Activated T-helper 2 cell treated with anti-CD3 and anti-CD28 coated beads, Interferon-gamma antibody, Interleukin-2, Interleukin-4, amounts not matched to agents 10 μg/mL and 5 μg/mL and 100 μg/mL, durations not matched to agents 14 hours and 24 hours and 36 hours (primary cell): ENCODE data around the gene PRM2. TPM values are rescaled to one million over a fixed set of nuclear protein-coding genes. Genes with fewer than 3 reads are reported as not detected.
A peak's percentile ranks its signal among the peaks of the same experiment; 100 is the strongest.

ENCODE experiments used
- DNase-seq: peaks from one replicate; pipeline ENCODE4 v3.0.0; 2021; ENCODE audit warnings: low spot score
- H3K27ac Mint-ChIP-seq: one replicate; pipeline ENCODE4 v1.8.0; 2021; ENCODE audit warnings: mixed read lengths
- H3K27me3 Mint-ChIP-seq: one replicate; pipeline ENCODE4 v1.8.0; 2021; ENCODE audit warnings: low read depth, mixed read lengths
- H3K36me3 Mint-ChIP-seq: one replicate; pipeline ENCODE4 v1.8.0; 2021; ENCODE audit warnings: low read depth, mixed read lengths
- H3K4me1 Mint-ChIP-seq: one replicate; pipeline ENCODE4 v1.8.0; 2021; ENCODE audit warnings: low read depth, mixed read lengths
- H3K4me3 Mint-ChIP-seq: one replicate; pipeline ENCODE4 v1.8.0; 2021; ENCODE audit warnings: low read depth, mild to moderate bottlenecking, moderate library complexity, mixed read lengths
- H3K9me3 Mint-ChIP-seq: one replicate; pipeline ENCODE4 v1.8.0; 2021; ENCODE audit warnings: mixed read lengths
- intact Hi-C: fragments of 100-400 bp; cut with micrococcal nuclease; formaldehyde crosslinking; loops from one replicate; pipeline ENCODE4 v1.15.1; 2023
- total RNA-seq: library from RNA; stranded (reverse); gene quantifications from 2 replicates; pipeline ENCODE4 v1.2.3, GENCODE V29; 2022

The PRM2 gene, protein sequence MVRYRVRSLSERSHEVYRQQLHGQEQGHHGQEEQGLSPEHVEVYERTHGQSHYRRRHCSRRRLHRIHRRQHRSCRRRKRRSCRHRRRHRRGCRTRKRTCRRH
- not detected in 2 replicates for total RNA-seq

DNA sequence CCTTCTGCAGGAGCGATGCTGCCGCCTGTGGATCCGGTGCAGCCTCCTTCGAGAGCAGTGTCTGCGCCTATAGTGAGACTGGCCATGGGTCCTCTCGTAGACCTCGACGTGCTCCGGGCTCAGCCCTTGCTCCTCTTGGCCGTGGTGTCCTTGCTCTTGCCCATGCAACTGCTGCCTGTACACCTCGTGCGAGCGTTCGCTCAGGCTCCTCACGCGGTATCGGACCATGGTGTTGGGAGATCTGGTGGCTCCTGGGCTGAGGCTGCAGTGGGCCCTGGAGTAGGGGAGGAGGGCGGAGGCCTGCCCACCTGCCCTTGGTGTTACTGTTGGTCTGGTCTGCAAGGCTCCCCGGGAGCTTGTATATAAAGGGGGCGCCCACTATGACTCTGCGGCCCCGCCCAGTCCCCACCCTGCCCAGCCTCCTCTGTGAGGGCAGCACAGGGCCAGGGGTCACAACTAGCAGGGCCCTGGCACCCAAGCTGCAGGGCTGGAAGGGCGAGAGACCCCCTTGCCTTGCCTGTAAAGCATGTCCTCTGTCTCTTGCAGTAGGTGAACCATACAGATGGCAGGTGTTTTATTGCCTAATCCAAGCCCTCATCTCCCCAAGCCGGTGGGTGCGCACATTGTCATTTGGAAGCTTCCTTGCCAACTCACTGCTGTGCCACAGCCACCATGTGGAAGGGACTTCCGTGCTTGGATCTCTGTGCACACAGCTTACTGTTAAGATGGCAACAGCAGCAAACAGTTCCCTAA lies at the start of gene PRM2:
Gene PRM2, minus strand, starts transcription at position 338 of the 753 bp plus-strand sequence. Its CDS starts 110 bp downstream, at position 228.
- no peak within 1 kb of the TSS for H3K4me3 Mint-ChIP-seq
- intact Hi-C loops = no loop called here
- no peak within 1 kb of the TSS for H3K27ac Mint-ChIP-seq

DNA sequence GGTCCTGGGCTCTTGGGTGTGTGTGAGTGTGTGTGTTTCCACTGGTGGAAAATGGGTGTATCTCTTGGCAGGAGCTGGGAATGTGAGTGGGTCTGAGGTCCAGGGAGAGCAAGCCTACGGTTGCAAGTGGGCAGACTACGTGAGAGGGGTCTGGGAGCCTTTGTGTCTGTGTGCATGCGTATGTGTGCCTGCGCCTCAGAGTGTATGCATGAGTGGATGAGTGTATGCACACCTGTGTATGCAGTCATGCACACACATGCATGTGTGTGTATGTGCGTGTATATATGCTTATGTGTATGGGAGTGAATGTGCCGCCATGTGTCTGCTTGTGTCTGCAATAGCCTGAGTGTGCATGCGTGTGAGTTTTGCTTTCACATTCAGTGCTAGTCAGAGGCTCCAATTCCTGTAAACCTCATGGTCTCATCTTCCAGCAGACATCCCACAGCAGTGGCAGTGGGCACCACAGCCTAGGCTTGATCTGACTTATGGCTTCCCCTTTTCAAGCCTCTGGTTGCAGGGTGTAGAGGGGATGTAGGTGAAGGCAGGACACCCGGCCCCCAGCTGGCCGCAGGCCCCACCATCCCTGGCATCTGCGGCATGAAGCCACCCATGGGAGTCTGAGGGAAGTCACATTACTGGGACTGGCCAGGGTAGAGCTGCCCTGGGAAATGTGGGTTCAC lies 49.3 kb upstream of the PRM2 start:
- no peak overlapping the region for H3K4me3 Mint-ChIP-seq
- DNase-seq = no peak
- no peaks in the 10 kb centered on the region for H3K9me3 Mint-ChIP-seq
- no peaks in the 10 kb centered on the region for H3K27me3 Mint-ChIP-seq
- peaks cover 47% of the 10 kb centered on the region for H3K4me1 Mint-ChIP-seq
- intact Hi-C loops = no loop called here
- no peaks in the 10 kb centered on the region for H3K36me3 Mint-ChIP-seq
- H3K27ac Mint-ChIP-seq = no peak overlapping the region

More for the DNA sequence above, at the start of gene PRM2:
- H3K4me1 Mint-ChIP-seq = no peaks in the 10 kb centered on the region
- no peaks in the 10 kb centered on the region for H3K36me3 Mint-ChIP-seq
- peaks cover 2% of the 10 kb centered on the region for H3K27me3 Mint-ChIP-seq
- H3K9me3 Mint-ChIP-seq = no peaks in the 10 kb centered on the region
- DNase-seq = no peak

DNA sequence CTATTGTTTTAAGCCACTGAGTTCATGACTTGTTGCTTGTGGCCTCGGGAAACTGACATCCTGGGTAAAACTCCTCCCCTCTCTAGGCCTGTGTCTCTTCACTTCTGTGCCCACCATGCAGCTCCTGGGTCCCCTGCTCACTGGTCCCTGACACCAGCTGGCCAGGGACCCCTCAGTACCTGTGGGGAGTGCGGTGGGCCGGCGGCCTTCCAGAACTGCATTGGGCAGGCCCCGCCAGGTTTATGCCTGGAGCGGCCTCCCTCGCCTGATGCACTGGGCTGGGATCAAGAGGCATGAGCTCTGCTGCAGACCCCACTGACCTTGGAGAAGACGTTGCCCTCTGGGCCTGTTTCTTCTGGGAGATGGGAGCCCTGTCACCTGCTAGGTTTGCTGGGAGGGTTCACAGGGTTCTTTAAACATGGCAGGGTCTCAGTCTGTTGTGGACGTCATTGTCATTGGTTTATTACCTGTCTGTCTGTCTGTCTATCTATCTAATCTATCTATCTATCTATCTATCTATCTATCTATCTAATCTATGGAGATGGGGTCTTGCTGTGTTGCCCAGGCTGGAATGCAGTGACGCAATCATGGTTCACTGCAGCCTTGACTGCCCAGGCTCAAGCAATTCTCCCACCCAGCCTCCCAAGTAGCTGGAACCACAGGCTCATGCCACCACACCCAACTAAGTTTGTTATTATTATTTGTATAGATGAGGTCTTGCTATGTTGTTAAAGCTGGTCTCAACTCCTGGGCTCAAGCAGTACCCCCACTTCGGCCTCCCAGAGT lies 47.5 kb upstream of the PRM2 start:
- H3K4me1 Mint-ChIP-seq = peaks cover 37% of the 10 kb centered on the region
- H3K27ac Mint-ChIP-seq = no peak overlapping the region
- intact Hi-C loops = no loop called here
- no peak overlapping the region for H3K4me3 Mint-ChIP-seq
- H3K36me3 Mint-ChIP-seq = no peaks in the 10 kb centered on the region
- H3K27me3 Mint-ChIP-seq = no peaks in the 10 kb centered on the region
- no peak for DNase-seq
- no peaks in the 10 kb centered on the region for H3K9me3 Mint-ChIP-seq

DNA sequence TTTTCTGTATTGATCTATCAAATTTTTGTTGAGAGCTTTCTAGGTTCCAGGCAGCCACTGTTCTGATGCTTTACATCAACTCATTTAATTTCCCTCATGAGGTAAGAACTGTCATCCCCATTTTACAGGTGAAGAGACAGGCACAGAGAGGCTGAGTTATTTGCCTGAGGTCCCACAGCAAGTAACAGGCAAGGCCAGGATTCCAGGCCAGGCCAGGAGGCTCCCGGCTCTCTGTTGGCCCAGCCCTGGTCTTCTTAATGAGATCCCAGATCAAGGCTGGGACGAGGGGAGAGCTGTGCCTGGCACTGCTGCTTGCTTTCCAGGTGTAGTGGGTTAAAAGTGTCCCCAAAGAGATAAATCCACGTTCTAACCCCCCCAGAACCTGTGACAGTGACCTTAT lies 46.5 kb upstream of the PRM2 start:
- no peaks in the 10 kb centered on the region for H3K27me3 Mint-ChIP-seq
- no peaks in the 10 kb centered on the region for H3K9me3 Mint-ChIP-seq
- DNase-seq = no peak
- intact Hi-C loops = no loop called here
- peaks cover 29% of the 10 kb centered on the region for H3K4me1 Mint-ChIP-seq
- H3K27ac Mint-ChIP-seq = no peak overlapping the region
- H3K4me3 Mint-ChIP-seq = no peak overlapping the region
- no peaks in the 10 kb centered on the region for H3K36me3 Mint-ChIP-seq

DNA sequence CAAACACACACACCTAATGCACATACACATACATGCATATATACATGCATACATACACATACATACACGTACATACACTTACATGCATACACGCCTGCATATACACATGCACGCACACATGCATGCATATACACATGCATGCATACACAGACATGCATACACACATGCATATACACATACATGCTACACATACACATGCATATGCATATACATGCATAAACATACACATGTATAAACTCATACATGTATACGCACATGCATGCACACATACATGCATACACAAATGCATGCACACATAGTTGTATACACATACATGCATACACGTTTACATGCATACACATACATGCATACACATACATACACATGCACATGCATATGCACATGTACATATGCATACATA lies 45.4 kb upstream of the PRM2 start:
- intact Hi-C loops = no loop called here
- Mint-ChIP-seq H3K4me3 (no peak overlapping the region), H3K27ac (no peak overlapping the region), H3K4me1 (peaks cover 22% of the 10 kb centered on the region), H3K27me3 (no peaks in the 10 kb centered on the region), H3K36me3 (no peaks in the 10 kb centered on the region), H3K9me3 (no peaks in the 10 kb centered on the region)
- DNase-seq = no peak

DNA sequence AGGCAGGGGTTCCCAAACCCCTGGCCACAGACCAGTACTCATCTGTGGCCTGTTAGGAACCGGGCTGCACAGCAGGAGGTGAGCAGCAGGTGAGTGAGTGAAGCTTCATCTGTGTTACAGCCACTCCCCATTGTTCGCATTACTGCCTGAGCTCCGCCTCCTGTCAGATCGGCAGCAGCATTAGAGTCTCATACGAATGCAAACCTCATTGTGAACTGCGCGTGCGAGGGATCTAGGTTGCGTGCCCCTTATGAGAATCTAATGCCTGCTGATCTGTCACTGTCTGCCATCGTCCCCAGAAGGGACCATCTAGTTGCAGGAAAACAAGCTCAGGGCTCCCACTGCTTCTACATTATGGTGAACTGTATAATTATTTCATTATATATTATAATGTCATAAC lies 43.9 kb upstream of the PRM2 start:
- peaks cover 11% of the 10 kb centered on the region for H3K4me1 Mint-ChIP-seq
- no peaks in the 10 kb centered on the region for H3K27me3 Mint-ChIP-seq
- H3K27ac Mint-ChIP-seq = no peak overlapping the region
- no peak for DNase-seq
- H3K4me3 Mint-ChIP-seq = no peak overlapping the region
- intact Hi-C loops = no loop called here
- no peaks in the 10 kb centered on the region for H3K9me3 Mint-ChIP-seq
- H3K36me3 Mint-ChIP-seq = no peaks in the 10 kb centered on the region

DNA sequence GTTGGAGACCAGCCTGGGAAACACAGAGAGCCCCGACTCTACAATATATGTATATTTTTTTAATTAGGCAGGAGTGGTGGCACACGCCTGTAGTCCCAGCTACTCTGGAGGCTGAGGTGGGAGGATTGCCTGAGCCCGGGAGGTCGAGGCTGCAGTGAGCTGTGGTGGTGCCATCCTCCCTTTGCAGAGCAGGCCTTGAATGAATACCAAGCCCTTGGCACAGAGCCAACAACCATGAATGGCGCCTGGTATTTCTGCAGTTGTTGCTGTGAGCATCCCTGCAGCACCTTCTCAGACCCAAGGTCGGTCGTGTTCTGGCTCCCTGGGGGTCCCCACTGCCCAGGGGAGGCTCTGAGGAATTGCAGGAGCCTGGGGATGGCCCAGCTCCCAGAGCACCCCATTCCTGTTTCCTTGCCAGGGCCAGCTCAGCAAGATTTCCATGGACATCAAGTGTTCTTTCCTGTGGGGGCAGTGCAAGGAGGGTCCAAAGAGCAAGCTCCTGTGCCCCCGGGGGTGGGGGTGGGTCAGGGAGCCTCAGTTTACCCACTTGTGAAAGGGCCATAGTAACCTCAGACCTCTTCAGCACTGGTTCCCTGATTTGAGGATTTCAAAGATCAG lies 43.4 kb upstream of the PRM2 start:
- intact Hi-C loops = no loop called here
- H3K27ac Mint-ChIP-seq = no peak overlapping the region
- H3K27me3 Mint-ChIP-seq = no peaks in the 10 kb centered on the region
- H3K9me3 Mint-ChIP-seq = no peaks in the 10 kb centered on the region
- no peaks in the 10 kb centered on the region for H3K36me3 Mint-ChIP-seq
- no peak overlapping the region for H3K4me3 Mint-ChIP-seq
- peaks cover 6% of the 10 kb centered on the region for H3K4me1 Mint-ChIP-seq
- DNase-seq = no peak

DNA sequence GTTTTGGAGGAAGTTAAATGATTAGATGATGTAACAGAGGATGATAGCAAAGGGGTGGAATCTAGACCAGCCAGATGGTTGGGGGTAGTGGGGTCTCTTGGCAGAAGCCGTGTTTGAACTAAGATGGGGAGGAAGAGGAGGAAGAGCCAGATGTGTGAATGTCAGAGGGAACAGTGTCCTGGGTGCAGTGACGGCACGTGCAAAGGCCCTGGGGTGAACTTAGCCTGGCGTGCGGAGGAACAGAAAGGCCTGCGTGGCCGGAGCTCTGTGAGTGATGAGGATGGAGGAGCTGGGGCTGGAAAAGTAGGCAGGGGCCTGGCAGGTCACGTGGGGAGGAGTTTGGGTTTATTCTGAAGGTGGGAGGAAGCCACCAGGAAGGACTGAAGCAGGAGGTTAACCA lies 42.5 kb upstream of the PRM2 start:
- H3K9me3 Mint-ChIP-seq = no peaks in the 10 kb centered on the region
- H3K27me3 Mint-ChIP-seq = no peaks in the 10 kb centered on the region
- no peak overlapping the region for H3K4me3 Mint-ChIP-seq
- no peak overlapping the region for H3K27ac Mint-ChIP-seq
- no peak for DNase-seq
- H3K4me1 Mint-ChIP-seq = peaks cover 4% of the 10 kb centered on the region
- intact Hi-C loops = no loop called here
- H3K36me3 Mint-ChIP-seq = no peaks in the 10 kb centered on the region

DNA sequence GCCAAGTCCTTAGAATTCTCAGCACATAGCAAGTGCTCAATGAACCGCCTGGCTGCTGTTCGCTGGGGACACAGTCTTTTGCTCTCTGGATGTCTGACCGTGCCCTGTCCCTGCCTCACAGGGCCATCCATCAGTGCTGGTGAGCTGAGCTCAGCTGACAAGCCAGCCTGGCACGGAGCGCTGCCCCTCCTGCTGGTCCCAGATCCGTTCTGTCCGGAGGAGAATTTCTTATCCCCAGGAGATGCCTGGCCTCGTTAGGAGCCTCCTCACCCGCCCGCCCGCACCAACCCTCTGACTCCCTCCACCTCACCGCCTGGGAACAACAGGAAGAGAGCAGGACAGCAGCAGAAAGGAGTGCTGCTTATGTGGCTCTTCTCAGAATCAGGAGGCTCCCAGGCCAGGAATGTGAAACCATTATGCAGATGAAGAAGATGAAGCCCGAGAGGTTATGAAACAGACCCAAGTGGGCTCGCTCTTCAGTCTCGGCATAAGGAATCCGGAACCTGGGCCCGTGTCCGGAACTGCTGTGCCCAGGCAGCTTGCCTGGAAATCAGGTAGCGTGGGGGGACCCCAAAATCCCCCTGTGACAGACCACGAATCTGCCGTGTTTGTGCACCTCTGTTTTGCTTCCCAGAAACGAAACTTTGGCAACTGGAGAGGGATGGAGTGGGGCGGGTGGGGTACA lies 40.2 kb upstream of the PRM2 start:
- intact Hi-C loops = no loop called here
- peaks cover 19% of the 10 kb centered on the region for H3K4me1 Mint-ChIP-seq
- no peaks in the 10 kb centered on the region for H3K36me3 Mint-ChIP-seq
- no peak for DNase-seq
- H3K9me3 Mint-ChIP-seq = no peaks in the 10 kb centered on the region
- H3K27ac Mint-ChIP-seq = peak overlapping the region; percentile 28
- H3K4me3 Mint-ChIP-seq = no peak overlapping the region
- no peaks in the 10 kb centered on the region for H3K27me3 Mint-ChIP-seq

DNA sequence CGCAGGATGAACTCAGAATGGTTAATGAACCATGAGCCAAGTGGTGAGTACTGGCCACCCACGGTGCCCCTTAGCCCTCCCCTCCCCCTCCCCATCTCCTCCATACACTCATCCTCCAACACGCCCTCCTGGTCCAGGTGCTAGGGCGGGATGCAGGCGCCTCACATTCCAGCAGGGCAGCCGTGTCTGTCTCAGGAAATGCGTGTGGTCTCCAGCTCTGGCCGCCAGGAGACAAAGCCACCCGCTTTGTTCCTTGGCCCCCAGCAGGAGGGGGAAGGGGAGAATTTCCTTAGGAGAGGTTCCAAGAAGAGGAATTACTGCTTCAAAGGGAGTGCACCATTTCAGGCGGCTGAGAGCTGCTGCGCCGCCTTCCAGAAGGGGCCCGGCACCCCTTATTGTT lies 39.2 kb upstream of the PRM2 start:
- Mint-ChIP-seq H3K27me3 (no peaks in the 10 kb centered on the region), H3K27ac (no peak overlapping the region), H3K9me3 (no peaks in the 10 kb centered on the region), H3K4me1 (peaks cover 28% of the 10 kb centered on the region), H3K36me3 (no peaks in the 10 kb centered on the region), H3K4me3 (no peak overlapping the region)
- no peak for DNase-seq
- intact Hi-C loops = no loop called here

DNA sequence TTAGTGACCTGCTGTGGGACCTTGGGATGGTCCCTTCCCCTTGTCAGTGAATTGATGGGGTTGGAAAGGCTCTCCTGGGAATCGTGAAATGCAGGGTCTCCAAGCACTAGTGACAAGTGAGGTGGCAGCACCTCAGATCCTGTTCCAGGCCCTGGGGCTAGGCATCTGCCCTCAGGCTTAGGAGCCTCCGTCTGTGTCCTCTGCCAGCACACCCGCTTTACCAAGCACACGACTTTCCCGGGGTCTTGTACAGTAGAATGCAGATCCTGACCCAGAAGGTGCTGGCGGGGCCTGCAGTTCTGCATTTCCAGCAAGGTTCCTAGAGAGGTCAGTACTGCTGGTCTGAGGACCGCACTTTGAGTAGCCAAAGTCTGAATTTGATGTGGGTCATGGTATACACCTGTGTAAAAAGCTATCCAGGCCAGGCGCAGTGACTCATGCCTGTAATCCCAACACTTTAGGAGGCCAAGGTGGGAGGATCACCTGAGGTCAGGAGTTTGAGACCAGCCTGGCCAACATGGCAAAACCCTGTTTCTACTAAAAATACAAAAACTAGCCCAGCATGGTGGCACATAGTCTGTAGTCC lies 38.1 kb upstream of the PRM2 start:
- no peak overlapping the region for H3K27ac Mint-ChIP-seq
- H3K36me3 Mint-ChIP-seq = no peaks in the 10 kb centered on the region
- no peak for DNase-seq
- H3K9me3 Mint-ChIP-seq = no peaks in the 10 kb centered on the region
- H3K4me1 Mint-ChIP-seq = peaks cover 37% of the 10 kb centered on the region
- intact Hi-C loops = no loop called here
- no peak overlapping the region for H3K4me3 Mint-ChIP-seq
- no peaks in the 10 kb centered on the region for H3K27me3 Mint-ChIP-seq
